WERI-Rb-1 (cell line): Measurements from ENCODE around the gene CDC42SE2.

ENCODE experiments used
- DNase-seq: peaks from one replicate; pipeline ENCODE4 v3.0.0-alpha.2; 2020
- H3K27ac ChIP-seq: fragments of 250-450 bp; sonication (Bioruptor Pico); 2 replicates; pipeline ENCODE4 v1.5.1; 2020; ENCODE audit warnings: mild to moderate bottlenecking, moderate library complexity
- H3K27me3 ChIP-seq: fragments of 250-450 bp; sonication (Bioruptor Pico); 2 replicates; pipeline ENCODE4 v1.5.1; 2021; ENCODE audit warnings: mild to moderate bottlenecking, low read depth, moderate library complexity; ENCODE audit not compliant: insufficient read depth, severe bottlenecking
- H3K36me3 ChIP-seq: fragments of 250-450 bp; sonication (Bioruptor Pico); 2 replicates; pipeline ENCODE4 v1.5.1; 2020; ENCODE audit warnings: mild to moderate bottlenecking, moderate library complexity
- H3K4me3 ChIP-seq: 2 replicates; pipeline ENCODE4 v1.5.1; 2011; ENCODE audit warnings: low read depth, mild to moderate bottlenecking, control low read depth, low read length
- H3K9me3 ChIP-seq: fragments of 250-450 bp; sonication (Bioruptor Pico); 2 replicates; pipeline ENCODE4 v1.5.1; 2021; ENCODE audit warnings: mild to moderate bottlenecking, moderate library complexity; ENCODE audit not compliant: severe bottlenecking
- CTCF ChIP-seq: IDR thresholded peaks from 2 replicates; pipeline ENCODE4 v1.5.1; 2011; ENCODE audit warnings: low read depth, mild to moderate bottlenecking, control low read depth, inconsistent platforms, low read length

Gene CDC42SE2

GRCh38 chr5:131321066-131321465 is 57.2 kb downstream of the CDC42SE2 start:
- no peak overlapping the region for H3K27ac ChIP-seq
- no peaks in the 10 kb centered on the region for H3K9me3 ChIP-seq
- no peaks in the 10 kb centered on the region for H3K27me3 ChIP-seq
- H3K4me3 ChIP-seq: no peak overlapping the region
- H3K36me3 ChIP-seq: peaks cover 2% of the 10 kb centered on the region; the same call in 1 of the 2 replicates
- no peak for TF ChIP-seq CTCF
- DNase-seq: no peak

- TF ChIP-seq CTCF: no peak
- no peak for DNase-seq
- H3K36me3 ChIP-seq: peaks cover 2% of the 10 kb centered on the region; the same call in 1 of the 2 replicates
- H3K27me3 ChIP-seq: no peaks in the 10 kb centered on the region
- no peak overlapping the region for H3K4me3 ChIP-seq
- no peaks in the 10 kb centered on the region for H3K9me3 ChIP-seq
- H3K27ac ChIP-seq: no peak overlapping the region
Observed at GRCh38 chr5:131322926-131323325, 59.1 kb downstream of the CDC42SE2 start.

DNA sequence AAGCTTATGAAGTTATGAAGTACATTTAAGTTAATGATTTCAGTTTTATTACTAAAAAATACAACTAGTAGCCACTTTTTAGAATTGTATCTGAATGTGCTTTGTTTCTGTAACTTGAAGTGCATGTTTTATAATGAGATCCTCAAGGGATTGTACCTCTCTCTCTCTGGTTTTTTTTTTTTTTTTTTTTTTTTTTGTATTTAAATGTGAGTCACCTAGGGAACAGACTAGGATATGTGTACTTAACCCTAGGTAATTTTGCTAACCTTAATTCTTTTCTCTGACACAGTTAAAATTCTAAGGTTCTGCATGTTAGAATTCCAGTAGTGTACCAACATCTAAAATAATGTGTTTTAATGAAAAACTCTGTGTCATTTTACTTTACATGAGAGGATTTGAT is 59.5 kb downstream of the CDC42SE2 start:
- TF ChIP-seq CTCF: no peak
- H3K4me3 ChIP-seq: no peak overlapping the region
- no peak overlapping the region for H3K27ac ChIP-seq
- DNase-seq: no peak
- H3K9me3 ChIP-seq: no peaks in the 10 kb centered on the region
- H3K36me3 ChIP-seq: peaks cover 2% of the 10 kb centered on the region; the same call in 1 of the 2 replicates
- H3K27me3 ChIP-seq: no peaks in the 10 kb centered on the region

DNA sequence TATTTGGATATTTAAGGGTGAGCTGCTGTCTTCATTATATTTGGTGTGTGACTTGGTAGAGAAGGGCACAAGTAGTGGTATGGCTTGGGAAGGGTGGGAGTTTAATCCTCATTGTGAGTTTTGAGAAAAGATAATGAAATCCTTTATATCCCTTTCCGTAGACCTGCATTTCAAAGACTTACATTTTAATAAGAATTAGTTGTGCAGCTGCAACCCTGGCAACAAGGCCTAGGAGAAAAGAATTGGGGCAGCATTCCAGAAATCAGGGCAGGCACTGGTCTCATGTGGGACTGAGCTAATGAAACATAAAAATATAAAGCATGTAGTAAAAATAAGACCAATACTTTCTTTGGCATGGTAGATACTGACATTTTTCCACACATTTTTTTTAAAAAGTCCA is 60.5 kb downstream of the CDC42SE2 start:
- H3K9me3 ChIP-seq: no peaks in the 10 kb centered on the region
- DNase-seq: no peak
- H3K4me3 ChIP-seq: no peak overlapping the region
- no peaks in the 10 kb centered on the region for H3K27me3 ChIP-seq
- no peak overlapping the region for H3K27ac ChIP-seq
- TF ChIP-seq CTCF: no peak
- H3K36me3 ChIP-seq: no peaks in the 10 kb centered on the region; the same call in 1 of the 2 replicates

DNA sequence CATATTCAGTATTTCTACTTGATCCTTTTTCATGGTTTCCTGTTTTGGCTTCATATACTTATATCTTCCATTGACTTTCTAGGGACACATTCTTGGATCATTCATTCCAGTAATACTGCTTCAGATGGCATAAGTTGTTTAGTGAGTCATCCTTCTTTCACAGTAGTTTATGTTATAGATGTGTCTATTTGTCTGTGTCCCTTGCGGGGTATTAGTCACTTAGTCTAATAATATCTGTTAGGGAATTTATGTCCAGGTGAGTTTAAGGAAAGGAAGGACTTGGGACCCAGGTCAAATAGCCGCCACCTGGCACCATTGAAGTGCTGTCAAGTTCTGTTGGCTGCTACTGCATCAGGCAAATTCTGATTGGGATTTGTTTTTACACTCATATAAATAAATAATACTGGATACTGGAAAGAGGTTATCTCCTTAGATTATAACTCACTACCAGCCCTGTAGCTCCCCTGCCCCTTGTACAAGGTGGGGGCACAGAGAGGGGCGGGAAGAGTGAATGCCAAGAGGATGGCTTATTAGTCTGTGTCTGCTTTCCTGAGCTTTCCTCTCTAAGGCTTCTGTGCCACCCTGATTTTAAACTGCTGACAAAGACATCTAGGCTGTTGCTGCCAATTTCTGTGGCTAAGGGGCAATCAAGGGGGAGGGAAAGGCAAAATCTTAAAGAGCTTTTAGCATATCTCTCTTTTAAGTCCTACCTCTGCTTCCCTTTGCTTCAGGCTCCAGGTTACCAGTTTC is 64.9 kb downstream of the CDC42SE2 start:
- TF ChIP-seq CTCF: no peak
- no peaks in the 10 kb centered on the region for H3K9me3 ChIP-seq
- no peak for DNase-seq
- H3K27me3 ChIP-seq: no peaks in the 10 kb centered on the region
- H3K36me3 ChIP-seq: no peaks in the 10 kb centered on the region
- H3K27ac ChIP-seq: no peak overlapping the region
- H3K4me3 ChIP-seq: no peak overlapping the region

GRCh38 chr5:131329286-131329560 is 65.4 kb downstream of the CDC42SE2 start:
- H3K27me3 ChIP-seq: no peaks in the 10 kb centered on the region
- H3K36me3 ChIP-seq: no peaks in the 10 kb centered on the region
- no peak overlapping the region for H3K27ac ChIP-seq
- no peak overlapping the region for H3K4me3 ChIP-seq
- TF ChIP-seq CTCF: no peak
- no peak for DNase-seq
- no peaks in the 10 kb centered on the region for H3K9me3 ChIP-seq
